ENCODE measurements around the gene C1orf198. TPM values are rescaled to one million over a fixed set of nuclear protein-coding genes. Genes with fewer than 3 reads are reported as not detected.

Gene C1orf198, protein sequence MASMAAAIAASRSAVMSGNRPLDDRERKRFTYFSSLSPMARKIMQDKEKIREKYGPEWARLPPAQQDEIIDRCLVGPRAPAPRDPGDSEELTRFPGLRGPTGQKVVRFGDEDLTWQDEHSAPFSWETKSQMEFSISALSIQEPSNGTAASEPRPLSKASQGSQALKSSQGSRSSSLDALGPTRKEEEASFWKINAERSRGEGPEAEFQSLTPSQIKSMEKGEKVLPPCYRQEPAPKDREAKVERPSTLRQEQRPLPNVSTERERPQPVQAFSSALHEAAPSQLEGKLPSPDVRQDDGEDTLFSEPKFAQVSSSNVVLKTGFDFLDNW
- 16.3 TPM for total RNA-seq

DNA sequence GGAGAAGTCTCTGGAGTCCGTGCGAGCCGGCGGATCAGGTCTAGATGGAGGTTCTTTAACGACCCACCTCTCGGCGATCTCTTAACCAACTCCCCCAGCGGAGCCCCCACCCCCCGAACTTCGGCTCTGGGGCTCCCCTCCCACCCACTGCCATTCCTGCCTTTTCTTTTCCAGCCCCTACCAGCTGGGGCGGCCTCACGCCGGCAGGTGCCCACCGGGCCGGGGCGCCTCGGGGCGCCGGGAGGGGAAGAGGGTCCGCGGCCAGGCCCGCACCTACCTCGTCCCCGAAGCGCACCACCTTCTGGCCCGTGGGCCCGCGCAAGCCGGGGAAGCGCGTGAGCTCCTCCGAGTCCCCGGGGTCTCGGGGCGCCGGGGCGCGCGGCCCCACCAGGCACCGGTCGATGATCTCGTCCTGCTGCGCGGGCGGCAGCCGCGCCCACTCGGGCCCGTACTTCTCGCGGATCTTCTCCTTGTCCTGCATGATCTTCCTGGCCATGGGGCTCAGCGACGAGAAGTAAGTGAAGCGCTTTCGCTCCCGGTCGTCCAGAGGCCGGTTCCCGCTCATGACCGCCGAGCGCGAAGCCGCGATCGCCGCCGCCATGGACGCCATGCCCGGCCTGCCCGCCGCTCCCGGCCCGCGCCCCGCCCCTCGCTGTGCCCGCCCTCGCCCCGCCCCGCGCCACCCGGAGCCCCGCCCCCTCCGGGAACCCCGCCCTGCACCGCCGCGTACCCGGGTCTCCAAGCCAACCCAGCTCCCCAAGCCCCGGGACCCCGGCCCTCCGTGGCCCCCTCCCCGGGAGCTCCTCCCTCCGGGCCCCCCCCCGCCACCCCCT lies at the start of gene C1orf198:
Gene C1orf198 (minus strand): TSS at position 619 of the 833 bp plus-strand sequence. CDS start 9 bp downstream, at position 610.
- FAIRE-seq (no peak), DNase-seq (ENCODE audit: low spot score in 2 of 2) (peak; percentile 87 to 90)

DNA sequence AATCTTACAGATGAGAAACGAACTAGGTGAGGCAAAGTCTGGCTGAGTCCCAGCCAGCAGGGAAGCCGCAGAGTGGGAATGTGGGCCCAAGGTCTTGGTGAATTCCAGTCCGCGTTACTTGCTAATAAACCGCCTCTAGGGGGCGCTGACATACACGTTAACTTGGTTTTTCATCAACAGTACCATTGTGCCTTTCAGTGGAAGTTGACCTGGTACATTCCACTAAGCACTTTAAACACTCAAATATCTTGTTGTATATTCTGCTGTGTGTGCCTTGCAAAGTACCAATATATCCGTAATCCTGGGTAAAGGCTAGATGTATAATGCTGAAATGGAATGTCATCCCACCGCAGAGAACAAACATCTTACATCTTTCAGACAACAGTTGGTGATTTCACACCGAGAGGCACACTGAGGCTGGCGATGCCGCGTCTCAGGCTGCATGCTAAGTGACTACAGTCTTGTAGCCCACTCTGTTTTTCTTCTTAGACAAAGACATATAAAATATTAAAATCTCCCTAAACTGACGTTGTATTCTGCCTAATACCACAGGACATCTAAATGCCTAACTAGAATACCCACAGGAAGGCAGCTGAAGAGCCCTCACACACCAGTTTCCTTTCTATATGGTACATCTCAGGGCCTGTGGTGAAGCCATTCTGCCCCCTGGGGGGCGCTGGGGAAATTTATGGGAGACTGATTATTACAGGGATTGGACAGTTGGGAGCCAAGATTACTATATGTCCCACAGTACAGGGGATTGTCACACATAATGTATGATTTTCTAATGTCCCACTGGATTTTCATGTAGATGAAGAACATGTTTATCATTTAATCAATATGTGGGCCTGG lies 49.2 kb upstream of the C1orf198 start:
- peak; percentile 29 to 46 for DNase-seq (ENCODE audit: low spot score in 2 of 2)
- no peak for FAIRE-seq

GRCh38 chr1:230916587-230917283 lies 48.4 kb upstream of the C1orf198 start:
- DNase-seq (ENCODE audit: low spot score in 2 of 2) (no peak), FAIRE-seq (no peak)

DNA sequence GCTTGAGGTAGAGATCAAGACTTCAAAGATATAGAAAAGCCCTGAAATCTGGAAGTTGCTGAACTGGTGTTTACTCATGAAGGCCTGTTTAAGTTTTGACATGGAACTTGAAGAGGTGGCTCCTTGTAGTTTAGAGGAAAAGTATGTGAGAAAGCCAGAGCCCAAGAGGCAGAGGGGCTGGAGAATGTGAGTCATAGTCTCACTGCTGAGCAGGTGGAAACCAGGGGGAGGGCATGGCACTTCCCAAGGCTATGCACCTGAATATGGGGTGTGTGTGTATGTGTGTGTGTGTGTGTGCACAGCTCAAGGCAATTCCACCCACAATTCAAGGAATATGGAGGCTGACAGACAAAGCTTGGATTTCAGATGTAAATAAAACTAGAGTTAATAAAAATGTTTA lies 46.8 kb upstream of the C1orf198 start:
- FAIRE-seq (no peak), DNase-seq (ENCODE audit: low spot score in 2 of 2) (no peak)

DNA sequence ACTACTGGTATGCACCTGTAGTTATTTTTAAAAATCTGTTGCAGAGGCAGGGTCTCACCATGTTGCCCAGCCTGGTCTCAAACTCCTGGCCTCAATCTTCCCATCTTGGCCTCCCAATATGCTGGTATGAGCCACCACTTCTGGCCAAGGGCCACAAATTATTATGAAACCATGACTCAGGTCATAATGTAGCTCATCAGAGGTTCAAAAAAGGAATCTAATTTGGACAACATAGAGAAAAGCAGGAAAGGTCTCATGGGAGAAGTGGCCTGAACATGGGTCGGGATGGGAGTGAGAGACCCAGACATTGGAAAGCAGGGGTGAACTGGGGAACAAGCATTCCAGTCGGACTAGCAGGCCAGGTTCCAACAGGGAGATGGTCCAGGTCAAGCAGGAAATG lies 45.2 kb upstream of the C1orf198 start:
- FAIRE-seq, result no peak
- DNase-seq (ENCODE audit: low spot score in 2 of 2), result no peak

GRCh38 chr1:230910755-230911117 lies 42.4 kb upstream of the C1orf198 start:
- no peak for FAIRE-seq
- no peak for DNase-seq (ENCODE audit: low spot score in 2 of 2)

DNA sequence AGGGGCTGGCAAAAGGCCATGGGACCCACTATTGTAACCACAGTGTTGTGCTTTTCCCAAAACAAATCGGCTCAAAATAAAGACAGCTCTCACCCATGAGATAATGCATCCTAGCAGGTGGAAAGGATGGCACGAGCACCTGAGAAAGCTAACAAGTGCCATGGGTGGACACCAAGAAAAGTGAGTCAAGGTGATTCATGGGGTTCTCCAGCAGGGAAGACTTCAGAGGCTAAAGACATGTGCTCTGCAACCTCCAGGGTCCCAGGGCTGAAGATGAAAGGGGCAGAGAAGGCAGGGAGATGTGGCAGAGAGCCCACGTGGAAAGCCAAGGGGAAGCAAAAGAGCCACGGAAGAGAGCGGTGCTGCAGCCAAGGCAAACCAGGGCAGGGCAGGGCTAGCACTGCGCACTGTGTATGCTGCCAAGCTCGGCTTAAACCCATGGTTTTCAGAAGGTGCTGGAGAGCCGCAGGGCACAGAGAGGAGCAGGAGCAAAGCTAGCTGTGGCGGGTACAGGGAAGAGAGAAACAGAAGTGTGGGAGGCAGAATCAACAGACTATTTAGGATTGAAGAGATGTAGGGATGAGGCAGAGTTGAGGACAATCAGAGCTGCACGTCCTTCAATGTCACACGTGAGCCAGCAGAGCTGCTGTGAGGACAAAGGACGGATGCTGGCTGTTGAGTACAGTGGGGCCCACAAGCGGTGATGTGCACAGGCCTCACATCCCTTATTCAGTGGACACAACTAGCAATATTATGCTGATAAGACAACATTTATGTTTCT lies 41.8 kb upstream of the C1orf198 start:
- FAIRE-seq, result no peak
- DNase-seq (ENCODE audit: low spot score in 2 of 2), result peak in 1 of 2 donors; percentile 18

- FAIRE-seq (no peak), DNase-seq (ENCODE audit: low spot score in 2 of 2) (no peak)
Observed at GRCh38 chr1:230907472-230908205, 39.3 kb upstream of the C1orf198 start.

DNA sequence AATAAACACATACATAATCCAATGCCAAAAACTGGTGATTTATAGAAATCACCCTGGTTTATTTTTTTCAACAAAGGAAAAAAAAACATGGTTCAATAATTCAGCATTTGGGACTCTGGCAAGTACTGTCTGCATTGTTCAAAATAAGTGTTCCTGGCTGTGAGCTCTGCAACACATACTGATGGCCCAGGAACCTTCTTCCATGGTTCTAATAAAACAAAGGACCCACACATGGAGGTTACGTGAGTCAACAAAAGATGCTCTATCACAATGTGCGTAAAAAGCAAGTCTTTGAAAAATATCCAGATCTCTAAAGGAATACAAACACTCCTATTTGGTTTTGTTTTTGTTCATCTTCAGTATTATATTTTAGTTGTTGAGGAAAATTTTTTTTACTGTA lies 37.9 kb upstream of the C1orf198 start:
- no peak for FAIRE-seq

GRCh38 chr1:230905733-230906132 lies 37.4 kb upstream of the C1orf198 start:
- DNase-seq (ENCODE audit: low spot score in 2 of 2), result peak in 1 of 2 donors; percentile 41
- FAIRE-seq, result no peak

More for the DNA sequence above, 37.9 kb upstream of the C1orf198 start:
- no peak for DNase-seq (ENCODE audit: low spot score in 2 of 2)

DNA sequence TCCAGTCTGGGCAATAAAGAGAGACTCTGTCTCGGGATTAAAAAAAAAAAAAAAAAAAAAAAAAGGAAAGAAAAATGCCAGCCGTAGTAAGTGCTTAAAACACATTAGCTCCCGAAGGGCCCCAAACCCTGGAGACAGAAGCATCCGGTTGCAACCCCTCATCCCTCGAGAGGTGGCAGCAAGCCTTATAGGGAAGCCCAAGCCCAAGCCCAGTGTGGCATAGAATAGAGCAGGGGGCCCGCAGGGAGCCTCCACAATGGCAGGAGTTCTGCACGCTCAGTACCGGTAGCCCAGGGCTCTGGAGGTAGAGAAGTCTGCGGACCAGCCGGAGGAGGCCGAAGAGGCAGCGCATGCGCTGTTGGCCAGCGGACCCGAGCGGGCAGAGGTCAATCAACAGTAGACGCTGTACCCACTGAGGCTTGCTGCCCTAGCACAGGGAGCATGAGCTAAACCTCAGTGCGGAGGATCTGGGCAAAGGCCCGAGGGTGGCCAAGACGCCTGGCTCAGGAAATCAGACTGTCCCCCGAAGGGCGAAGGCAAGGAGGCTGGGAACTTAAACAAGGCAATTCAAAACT lies 34.1 kb upstream of the C1orf198 start:
- no peak for FAIRE-seq
- no peak for DNase-seq (ENCODE audit: low spot score in 2 of 2)

GRCh38 chr1:230901671-230902070 lies 33.4 kb upstream of the C1orf198 start:
- no peak for DNase-seq (ENCODE audit: low spot score in 2 of 2)
- FAIRE-seq, result no peak

GRCh38 chr1:230900984-230901383 lies 32.7 kb upstream of the C1orf198 start:
- no peak for DNase-seq (ENCODE audit: low spot score in 2 of 2)
- no peak for FAIRE-seq

DNA sequence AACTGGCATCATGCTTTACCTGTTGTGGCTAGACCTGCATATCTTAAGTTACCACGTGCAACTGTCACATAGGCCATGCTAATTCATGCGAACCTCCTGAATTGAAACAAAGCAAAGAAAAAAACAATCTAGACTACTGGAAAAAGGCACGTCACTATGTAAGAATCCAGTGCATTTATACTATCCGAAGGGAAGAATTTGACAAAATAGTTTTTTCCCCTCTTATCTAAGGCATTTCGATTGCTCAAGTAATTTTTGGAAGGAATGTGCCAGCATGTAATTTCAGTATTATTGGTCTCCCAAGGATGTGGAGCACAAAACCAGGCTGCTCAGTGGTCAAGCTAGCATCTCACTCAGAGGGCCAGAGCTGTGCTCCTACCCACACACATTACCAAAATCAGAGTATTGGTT lies 31.5 kb upstream of the C1orf198 start:
- FAIRE-seq, result no peak
- DNase-seq (ENCODE audit: low spot score in 2 of 2), result no peak

DNA sequence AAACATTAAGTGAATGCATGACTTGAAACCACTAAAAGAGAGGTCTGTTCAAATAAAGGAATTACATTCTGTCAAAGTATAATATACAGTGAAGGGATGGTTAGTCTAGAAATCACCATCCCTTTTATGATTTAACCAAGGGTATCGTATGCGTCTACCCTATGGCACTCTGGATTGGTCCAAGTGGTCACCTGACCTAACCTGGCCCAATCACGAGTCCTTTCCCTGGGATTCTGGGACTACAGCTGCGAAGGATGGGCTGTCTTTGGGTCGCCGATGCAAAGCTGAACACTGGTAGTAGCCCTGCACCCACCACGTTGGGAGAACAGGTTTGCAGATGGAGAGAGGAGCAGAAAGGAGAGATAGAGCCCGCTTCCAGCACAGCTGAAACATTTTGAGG lies 30.4 kb upstream of the C1orf198 start:
- FAIRE-seq, result no peak
- DNase-seq (ENCODE audit: low spot score in 2 of 2), result no peak

- FAIRE-seq (no peak), DNase-seq (ENCODE audit: low spot score in 2 of 2) (no peak)
Observed at GRCh38 chr1:230898144-230898543, 29.8 kb upstream of the C1orf198 start.

- DNase-seq (ENCODE audit: low spot score in 2 of 2), result no peak
- no peak for FAIRE-seq
Observed at GRCh38 chr1:230896779-230897178, 28.5 kb upstream of the C1orf198 start.

DNA sequence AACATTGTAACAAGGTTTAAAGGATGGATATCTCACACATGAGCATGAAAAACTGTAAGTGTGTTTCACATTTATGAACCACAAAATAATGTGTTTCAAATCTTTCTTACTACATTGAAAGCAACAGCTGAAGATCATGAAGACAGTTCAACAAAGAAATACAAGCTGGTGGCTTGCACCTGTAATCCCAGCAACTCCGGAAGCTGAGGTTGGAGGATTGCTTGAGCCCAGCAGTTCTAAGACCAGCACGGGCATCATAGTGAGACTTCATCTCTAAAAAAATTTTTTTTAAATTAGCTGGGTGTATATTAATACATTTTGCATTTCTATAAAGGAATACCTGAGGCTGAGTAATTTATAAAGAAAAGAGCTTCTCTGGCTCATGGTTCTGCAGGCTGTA lies 27.1 kb upstream of the C1orf198 start:
- no peak for FAIRE-seq
- no peak for DNase-seq (ENCODE audit: low spot score in 2 of 2)

Measured in frontal cortex (tissue), 4 donors.